Activated T-cell treated with anti-CD3 and anti-CD28 coated beads, Interleukin-2, amount 50 U/mL, for 4 hours (primary cell): Measurements from ENCODE around the gene RD3L. TPM values are rescaled to one million over a fixed set of nuclear protein-coding genes. Genes with fewer than 3 reads are reported as not detected.
"Not testable (repeated sequence)": the region's sequence is repeated elsewhere in the genome, so short reads cannot be mapped to it uniquely, and the experiment has no call there.

Source experiments
- ATAC-seq, 2 donors: fragments of 200-7000 bp; cut with Tn5 transposase; one replicate each; pipeline ENCODE4 v1.10.0; 2021
- DNase-seq: peaks from one replicate; pipeline ENCODE4 v3.0.0-alpha.2; 2020
- H3K27me3 Mint-ChIP-seq: one replicate; pipeline ENCODE4 v1.8.0; 2021; ENCODE audit warnings: low read depth, mixed read lengths
- H3K36me3 Mint-ChIP-seq: one replicate; pipeline ENCODE4 v1.8.0; 2022; ENCODE audit warnings: mixed read lengths; ENCODE audit not compliant: insufficient read depth
- H3K4me1 Mint-ChIP-seq: one replicate; pipeline ENCODE4 v1.8.0; 2021; ENCODE audit warnings: low read depth, mixed read lengths
- H3K4me3 Mint-ChIP-seq: one replicate; pipeline ENCODE4 v1.8.0; 2021; ENCODE audit warnings: mild to moderate bottlenecking, moderate library complexity, mixed read lengths
- H3K9me3 Mint-ChIP-seq: one replicate; pipeline ENCODE4 v1.8.0; 2021; ENCODE audit warnings: mixed read lengths
- total RNA-seq, 3 donors: library from RNA; stranded (reverse); gene quantifications; one replicate each; pipeline ENCODE4 v1.2.1, GENCODE V29; 2021

The RD3L gene
- not detected for total RNA-seq

DNA sequence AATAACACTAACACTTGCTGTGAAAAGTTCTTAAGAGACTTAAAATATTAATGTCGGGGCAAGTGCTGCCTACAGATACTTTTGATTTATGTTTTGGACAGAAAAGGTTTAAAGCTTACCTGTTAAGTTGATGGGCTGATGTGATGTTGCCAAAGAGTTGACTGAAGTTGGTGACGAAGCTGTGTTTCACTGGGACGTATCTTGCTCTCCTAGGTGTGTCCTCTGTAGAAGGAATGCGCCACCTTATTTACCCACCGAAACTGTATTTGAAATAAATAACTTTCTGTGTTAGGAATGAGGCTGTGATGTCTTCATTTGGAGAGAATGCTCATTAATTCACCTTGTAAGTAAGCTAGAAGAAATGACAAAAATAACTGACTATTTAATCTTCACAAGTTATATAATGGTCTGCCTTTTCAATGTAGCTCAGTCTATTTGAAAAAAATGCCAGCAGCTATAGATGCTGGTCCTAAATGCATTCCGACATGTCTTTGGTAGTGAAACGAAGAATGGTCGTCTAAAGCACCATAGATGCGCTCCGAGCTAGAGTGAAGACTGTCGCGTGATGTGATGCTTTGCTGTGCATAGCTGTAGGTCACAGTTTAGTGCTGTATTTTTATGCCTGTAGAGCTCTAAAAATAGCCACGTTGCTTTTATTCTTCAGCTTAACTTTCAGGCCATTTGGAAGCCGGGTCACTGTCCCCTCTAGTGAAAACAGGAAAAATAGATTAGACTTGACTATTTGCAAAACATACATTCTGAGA is at the start of gene RD3L:
RD3L (minus strand) TSS at position 557 of the 764 bp plus-strand sequence. CDS start 834 bp downstream, outside the sequence.
- Mint-ChIP-seq H3K36me3 (no peaks in the 10 kb centered on the region), H3K4me1 (no peaks in the 10 kb centered on the region), H3K9me3 (no peaks in the 10 kb centered on the region), H3K4me3 (no peak within 1 kb of the TSS), H3K27me3 (peaks cover 37% of the 10 kb centered on the region)
- ATAC-seq: no peak
- DNase-seq: no peak

DNA sequence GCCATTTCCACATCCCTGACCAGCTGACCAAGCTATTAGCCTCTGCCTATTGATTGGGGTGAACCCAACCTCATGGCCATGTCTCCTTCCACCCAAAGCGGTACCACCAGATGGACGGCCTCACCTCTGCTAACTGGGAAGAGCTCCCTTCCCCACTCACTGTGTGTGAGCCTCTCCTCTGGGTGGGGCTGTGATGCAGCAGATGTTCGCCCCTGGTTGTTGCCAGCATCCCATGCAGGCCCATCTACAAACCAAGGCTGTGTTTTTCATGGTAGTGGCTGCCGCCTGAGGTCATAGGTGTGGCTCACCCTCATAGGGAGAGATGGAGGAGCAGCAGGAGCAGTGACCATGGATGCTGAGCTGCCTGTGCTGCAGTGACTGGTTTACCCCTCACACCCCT is 47.6 kb upstream of the RD3L start:
- H3K9me3 Mint-ChIP-seq: peaks cover 5% of the 10 kb centered on the region
- DNase-seq (no peak), ATAC-seq (no peak)
- no peak overlapping the region for H3K4me3 Mint-ChIP-seq
- H3K36me3 Mint-ChIP-seq: no peaks in the 10 kb centered on the region
- peaks cover 21% of the 10 kb centered on the region for H3K27me3 Mint-ChIP-seq
- H3K4me1 Mint-ChIP-seq: no peaks in the 10 kb centered on the region

DNA sequence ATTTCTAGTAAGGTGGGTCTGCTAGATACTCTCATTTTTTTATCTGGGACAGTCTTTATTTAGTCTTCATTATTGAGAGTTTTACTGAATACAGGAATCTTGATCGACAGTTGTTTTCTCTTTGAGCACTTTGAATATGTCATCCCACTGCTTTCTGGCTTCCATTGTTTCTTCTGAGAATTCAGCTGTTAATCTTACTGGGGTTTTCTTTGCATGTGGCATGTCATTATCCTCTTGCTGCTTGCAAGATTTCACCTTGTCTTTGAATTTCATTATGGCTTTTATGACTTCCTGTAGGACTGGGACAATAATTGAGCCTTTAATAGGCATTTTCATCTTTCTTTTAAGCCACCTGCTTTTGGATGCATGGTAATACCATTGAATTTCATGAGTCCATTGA is 46.7 kb upstream of the RD3L start:
- H3K9me3 Mint-ChIP-seq: peaks cover 5% of the 10 kb centered on the region
- peaks cover 21% of the 10 kb centered on the region for H3K27me3 Mint-ChIP-seq
- no peak for DNase-seq
- H3K4me3 Mint-ChIP-seq: no peak overlapping the region
- no peaks in the 10 kb centered on the region for H3K36me3 Mint-ChIP-seq
- no peaks in the 10 kb centered on the region for H3K4me1 Mint-ChIP-seq
- ATAC-seq: no peak

DNA sequence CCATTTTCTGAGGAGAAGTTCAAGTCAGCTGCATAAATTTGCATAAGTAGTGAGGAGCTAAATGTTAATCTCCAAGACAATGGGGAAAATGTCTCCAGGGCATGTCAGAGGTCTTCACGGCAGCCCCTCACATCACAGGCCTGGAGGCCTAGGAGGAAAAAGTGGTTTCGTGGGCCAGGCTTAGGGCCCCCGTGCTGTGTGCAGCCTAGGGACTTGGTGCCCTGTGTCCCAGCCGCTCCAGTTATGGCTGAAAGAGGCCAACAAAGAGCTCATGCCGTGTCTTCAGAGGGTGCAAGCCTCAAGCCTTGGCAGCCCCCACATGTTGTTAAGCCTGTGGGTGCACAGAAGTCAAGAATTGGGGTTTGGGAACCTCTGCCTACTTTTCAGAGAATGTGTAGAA is 41.9 kb upstream of the RD3L start:
- no peaks in the 10 kb centered on the region for H3K4me1 Mint-ChIP-seq
- no peak for DNase-seq
- H3K36me3 Mint-ChIP-seq: no peaks in the 10 kb centered on the region
- peaks cover 3% of the 10 kb centered on the region for H3K9me3 Mint-ChIP-seq
- ATAC-seq: no peak
- H3K27me3 Mint-ChIP-seq: peaks cover 19% of the 10 kb centered on the region
- H3K4me3 Mint-ChIP-seq: no peak overlapping the region

DNA sequence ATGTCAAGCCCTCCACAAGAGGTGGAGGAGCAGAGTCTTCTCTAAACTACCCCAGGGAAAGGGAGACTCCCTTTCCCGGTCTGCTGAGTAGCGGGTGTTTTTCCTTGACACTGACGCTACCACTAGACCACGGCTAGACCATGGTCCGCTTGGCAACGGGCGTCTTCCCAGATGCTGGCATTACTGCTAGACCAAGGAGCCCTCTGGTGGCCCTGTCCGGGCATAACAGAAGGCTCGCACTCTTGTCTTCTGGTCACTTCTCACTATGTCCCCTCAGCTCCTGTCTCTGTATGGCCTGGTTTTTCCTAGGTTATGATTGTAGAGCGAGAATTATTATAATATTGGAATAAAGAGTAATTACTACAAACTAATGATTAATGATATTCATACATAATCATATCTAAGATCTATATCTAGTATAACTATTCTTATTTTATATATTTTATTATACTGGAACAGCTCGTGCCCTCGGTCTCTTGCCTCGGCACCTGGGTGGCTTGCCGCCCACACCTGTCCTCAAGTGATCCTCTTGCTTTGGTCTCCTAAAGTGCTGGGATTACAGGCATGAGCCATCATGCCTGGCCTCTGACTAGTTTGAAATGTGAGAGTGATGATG is 38.4 kb upstream of the RD3L start:
- H3K36me3 Mint-ChIP-seq, DNase-seq, H3K4me3 Mint-ChIP-seq, H3K4me1 Mint-ChIP-seq, ATAC-seq, H3K9me3 Mint-ChIP-seq: not testable (repeated sequence)
- H3K27me3 Mint-ChIP-seq: peaks cover 18% of the 10 kb centered on the region

DNA sequence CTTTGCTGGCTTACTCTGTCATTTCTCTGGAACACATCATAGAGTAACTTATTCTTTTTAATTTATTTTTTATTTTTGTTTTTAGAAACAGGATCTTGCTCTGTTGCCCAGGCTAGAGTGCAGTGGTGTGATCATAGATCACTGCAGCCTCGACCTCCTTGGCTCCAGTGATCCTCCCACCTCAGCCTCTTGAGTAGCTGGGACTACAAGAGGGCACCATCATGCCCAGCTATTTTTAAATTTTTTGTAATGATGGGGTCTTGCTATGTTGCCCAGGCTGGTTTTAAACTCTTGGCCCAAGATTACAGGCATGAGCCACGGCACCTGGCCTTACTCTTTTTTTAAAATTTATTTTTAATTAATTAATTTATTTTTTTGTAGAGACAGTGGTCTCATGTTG is 32.2 kb upstream of the RD3L start:
- peaks cover 11% of the 10 kb centered on the region for H3K27me3 Mint-ChIP-seq

DNA sequence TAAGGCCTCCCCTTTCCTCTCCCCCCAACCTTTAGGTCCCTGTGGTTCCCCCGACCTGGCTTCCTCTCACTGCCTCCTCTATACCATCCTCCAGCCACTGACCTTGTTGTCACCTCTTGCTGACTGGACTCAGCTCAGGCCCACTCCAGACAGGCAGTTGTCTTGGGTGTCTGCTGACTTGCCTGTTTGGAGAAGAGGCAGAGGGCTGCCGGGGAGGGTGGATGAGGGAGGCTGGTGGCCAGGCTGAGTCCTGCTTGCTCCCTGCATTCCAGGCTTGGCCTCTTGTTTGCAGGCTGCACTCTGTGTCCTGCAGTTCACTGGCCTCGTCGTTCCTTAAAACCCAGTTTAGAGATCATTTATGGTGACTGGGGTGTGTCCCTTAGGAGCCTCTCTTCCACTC is 31.0 kb upstream of the RD3L start:
- Mint-ChIP-seq H3K9me3 (no peaks in the 10 kb centered on the region), H3K36me3 (no peaks in the 10 kb centered on the region), H3K4me1 (no peaks in the 10 kb centered on the region), H3K4me3 (no peak overlapping the region), H3K27me3 (peaks cover 7% of the 10 kb centered on the region)
- no peak for ATAC-seq
- no peak for DNase-seq

More for the DNA sequence above, 32.2 kb upstream of the RD3L start:
- DNase-seq: no peak
- no peak for ATAC-seq
- Mint-ChIP-seq H3K9me3 (no peaks in the 10 kb centered on the region), H3K36me3 (no peaks in the 10 kb centered on the region), H3K4me3 (no peak overlapping the region), H3K4me1 (no peaks in the 10 kb centered on the region)

DNA sequence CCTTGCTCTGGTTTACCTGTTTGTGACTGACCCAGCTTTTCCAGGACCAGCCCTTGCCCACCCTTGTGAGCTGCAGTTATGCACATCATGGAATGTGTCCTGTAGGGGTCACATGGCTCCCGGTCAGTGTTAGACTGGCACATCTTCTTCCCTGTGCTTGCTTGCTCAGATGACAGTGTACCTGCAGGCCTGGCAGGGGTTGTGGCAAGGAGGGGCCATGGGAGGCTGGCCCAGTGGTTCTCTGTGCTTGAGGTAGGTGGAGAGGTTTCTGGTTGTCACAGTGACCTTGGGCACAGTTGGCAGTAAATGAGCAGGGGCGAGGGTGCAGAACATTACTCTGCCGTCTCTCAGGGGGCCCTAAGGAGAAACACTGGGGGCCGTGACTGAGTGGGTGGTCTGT is 27.6 kb upstream of the RD3L start:
- DNase-seq (no peak), ATAC-seq (no peak)
- Mint-ChIP-seq H3K9me3 (no peaks in the 10 kb centered on the region), H3K4me1 (no peaks in the 10 kb centered on the region), H3K27me3 (peaks cover 7% of the 10 kb centered on the region), H3K36me3 (no peaks in the 10 kb centered on the region), H3K4me3 (no peak overlapping the region)

DNA sequence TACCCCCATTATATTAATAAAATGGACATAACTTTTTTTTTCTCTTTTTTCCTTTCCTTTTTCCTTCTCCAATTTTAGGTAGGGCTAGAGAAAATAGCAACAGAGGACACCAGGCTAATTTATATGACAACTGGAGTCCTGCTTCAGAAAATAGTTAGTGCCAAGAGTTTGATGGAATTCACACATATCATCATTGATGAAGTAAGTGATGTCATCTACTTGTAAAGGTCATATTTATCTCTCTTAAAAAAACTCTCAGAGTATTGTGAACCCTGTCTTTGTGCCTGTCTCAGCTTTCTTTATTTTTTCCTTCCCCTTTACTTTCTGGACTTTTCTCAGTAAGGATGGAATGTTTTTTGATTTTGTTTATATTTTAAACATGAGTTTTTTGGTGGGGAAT is 24.3 kb upstream of the RD3L start:
- no peaks in the 10 kb centered on the region for H3K36me3 Mint-ChIP-seq
- H3K27me3 Mint-ChIP-seq: peaks cover 5% of the 10 kb centered on the region
- H3K4me3 Mint-ChIP-seq: no peak overlapping the region
- no peaks in the 10 kb centered on the region for H3K9me3 Mint-ChIP-seq
- DNase-seq (no peak), ATAC-seq (no peak)
- H3K4me1 Mint-ChIP-seq: no peaks in the 10 kb centered on the region

DNA sequence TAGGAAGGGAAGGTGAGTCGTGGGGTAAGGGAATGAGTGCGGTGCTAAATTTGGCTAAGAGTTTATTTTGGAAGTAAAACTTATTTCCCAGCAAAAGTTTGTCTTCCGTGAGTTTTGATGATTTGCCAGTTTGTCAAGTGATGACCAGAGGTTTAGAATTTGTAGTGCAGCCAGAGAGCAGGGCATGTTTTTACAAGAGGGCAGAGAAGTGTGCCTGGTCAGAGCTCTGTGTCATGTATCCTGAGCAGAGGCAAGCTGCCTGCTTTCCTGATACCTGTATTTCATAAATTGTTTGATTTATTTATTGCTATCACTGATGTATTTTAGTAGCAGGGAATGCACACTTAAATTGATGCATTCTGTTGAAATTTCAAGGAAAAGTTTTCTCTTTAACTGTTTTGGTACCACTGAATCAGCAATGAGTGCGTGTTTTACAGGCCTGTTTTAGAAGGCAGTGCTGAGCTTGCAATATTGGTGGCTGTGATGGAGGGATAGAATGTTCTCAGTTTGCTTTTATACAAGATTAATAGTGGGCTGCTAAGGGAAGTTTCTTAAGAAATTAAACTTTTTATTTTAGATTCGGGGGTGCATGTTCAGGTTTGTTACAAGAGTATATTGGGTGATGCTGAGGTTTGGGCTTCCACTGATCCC is 19.7 kb upstream of the RD3L start:
- H3K36me3 Mint-ChIP-seq: no peaks in the 10 kb centered on the region
- DNase-seq (no peak), ATAC-seq (no peak)
- H3K9me3 Mint-ChIP-seq: no peaks in the 10 kb centered on the region
- peaks cover 3% of the 10 kb centered on the region for H3K27me3 Mint-ChIP-seq
- no peak overlapping the region for H3K4me3 Mint-ChIP-seq
- no peaks in the 10 kb centered on the region for H3K4me1 Mint-ChIP-seq

DNA sequence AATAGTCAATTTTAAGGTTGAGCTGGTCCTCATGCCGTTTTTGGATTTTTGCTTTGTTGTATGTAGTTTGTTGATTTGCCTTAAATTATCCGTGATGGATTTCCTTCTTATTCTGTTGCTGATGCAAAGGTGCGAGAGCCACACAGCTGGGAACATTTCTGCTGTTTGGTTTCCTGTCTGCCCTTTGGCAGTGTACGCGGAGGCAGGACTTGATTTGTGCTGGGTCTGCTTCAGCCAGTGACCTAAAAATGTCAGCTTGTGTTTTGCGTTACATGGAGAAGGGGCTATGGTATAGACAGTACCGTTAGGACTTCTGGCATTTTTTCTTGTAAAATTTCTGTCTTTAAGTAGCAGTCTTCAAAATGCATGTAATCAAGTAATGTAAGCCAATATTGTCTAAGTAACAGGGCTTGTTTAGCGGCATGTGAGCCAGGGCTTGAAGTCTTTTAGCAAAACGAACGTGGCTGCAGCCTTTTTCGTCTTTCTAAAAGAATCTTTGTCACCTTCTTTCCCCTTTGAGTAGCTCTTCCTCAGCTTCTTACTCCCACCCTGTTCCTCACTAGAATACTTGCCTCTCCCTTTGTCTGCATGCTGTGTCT is 18.2 kb upstream of the RD3L start:
- Mint-ChIP-seq H3K9me3 (no peaks in the 10 kb centered on the region), H3K4me1 (no peaks in the 10 kb centered on the region), H3K36me3 (no peaks in the 10 kb centered on the region), H3K27me3 (peaks cover 3% of the 10 kb centered on the region), H3K4me3 (no peak overlapping the region)
- DNase-seq (no peak), ATAC-seq (no peak)

DNA sequence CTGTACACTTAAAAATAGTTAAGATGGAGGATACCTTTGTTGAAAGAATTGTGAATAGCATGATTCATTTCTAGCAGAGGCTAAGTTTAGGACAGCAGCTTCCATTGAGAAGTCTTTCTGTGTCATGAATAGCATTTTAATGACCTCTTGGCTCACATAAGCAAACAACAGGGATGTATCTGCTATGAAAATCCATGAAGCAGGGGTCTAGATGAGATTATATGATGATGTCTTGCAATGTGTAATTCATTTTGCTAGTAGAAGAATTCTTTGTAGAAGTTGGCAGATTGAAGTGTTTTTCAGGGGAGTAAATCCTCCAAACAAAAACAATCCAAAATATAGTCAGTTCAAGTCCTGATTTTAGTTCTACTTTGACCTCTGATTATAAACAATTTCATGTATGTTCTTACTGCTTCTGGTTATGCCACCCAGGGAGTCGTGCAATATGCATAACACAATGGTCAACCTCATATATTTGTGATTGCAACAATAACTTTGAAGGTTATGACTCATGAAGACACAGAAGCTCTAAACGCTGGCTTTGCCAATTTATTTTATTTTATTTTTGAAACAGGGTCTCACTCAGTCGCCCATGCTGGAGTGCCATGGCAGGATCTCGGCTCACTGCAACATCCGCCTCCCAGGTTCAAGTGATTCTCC is 6.9 kb upstream of the RD3L start:
- DNase-seq (no peak), ATAC-seq (no peak)
- H3K4me3 Mint-ChIP-seq: no peak overlapping the region
- H3K4me1 Mint-ChIP-seq: no peaks in the 10 kb centered on the region
- H3K36me3 Mint-ChIP-seq: no peaks in the 10 kb centered on the region
- peaks cover 30% of the 10 kb centered on the region for H3K27me3 Mint-ChIP-seq
- H3K9me3 Mint-ChIP-seq: no peaks in the 10 kb centered on the region

DNA sequence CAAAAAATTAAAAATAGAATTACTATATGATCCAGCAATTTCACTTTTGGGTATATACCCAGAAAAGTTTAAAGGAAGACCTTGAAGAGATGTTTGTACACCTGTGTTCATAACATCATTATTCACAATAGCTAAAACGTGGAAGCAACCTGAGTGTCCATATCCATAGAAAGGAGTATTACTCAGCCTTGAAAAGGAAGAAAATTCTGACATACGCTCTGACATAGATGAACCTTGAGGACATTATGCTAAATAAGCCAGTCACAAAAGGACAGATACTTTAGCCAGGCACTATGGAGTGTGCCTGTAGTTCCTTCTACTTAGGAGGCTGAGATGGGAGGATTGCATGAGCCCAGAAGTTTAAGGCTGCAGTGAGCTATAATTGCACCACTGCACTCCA is 6.1 kb upstream of the RD3L start:
- H3K4me1 Mint-ChIP-seq: no peaks in the 10 kb centered on the region
- H3K27me3 Mint-ChIP-seq: peaks cover 30% of the 10 kb centered on the region
- ATAC-seq (no peak), DNase-seq (no peak)
- no peaks in the 10 kb centered on the region for H3K9me3 Mint-ChIP-seq
- H3K36me3 Mint-ChIP-seq: no peaks in the 10 kb centered on the region
- H3K4me3 Mint-ChIP-seq: no peak overlapping the region

DNA sequence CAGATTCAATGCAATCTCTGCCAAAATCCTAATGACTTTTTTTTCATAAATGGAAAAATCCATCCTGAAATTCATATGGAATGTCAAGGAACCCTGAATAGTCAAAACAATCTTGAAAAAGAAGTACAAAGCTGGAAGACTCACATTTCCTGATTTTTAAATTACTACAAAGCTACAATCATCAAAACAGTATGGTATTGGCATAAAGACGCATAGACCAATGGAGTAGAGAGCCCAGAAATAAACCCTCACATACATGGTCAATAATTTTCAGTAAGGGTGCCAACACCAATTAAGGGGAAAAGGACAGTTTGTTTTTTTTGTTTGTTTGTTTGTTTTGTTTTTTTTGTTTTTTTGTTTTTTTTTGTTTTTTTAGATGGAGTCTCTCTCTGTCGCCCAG is 4.6 kb upstream of the RD3L start:
- peaks cover 27% of the 10 kb centered on the region for H3K27me3 Mint-ChIP-seq
- ATAC-seq (no peak), DNase-seq (no peak)
- H3K36me3 Mint-ChIP-seq: no peaks in the 10 kb centered on the region
- no peak overlapping the region for H3K4me3 Mint-ChIP-seq
- no peaks in the 10 kb centered on the region for H3K9me3 Mint-ChIP-seq
- no peaks in the 10 kb centered on the region for H3K4me1 Mint-ChIP-seq
